ENCODE measurements around the gene ANKRD66. TPM values are rescaled to one million over a fixed set of nuclear protein-coding genes. Genes with fewer than 3 reads are reported as not detected.
"Not testable (repeated sequence)": the region's sequence is repeated elsewhere in the genome, so short reads cannot be mapped to it uniquely, and the experiment has no call there.

Gene ANKRD66
- total RNA-seq, 2 experiments from 2014 or later, result not detected

GRCh38 chr6:46741482-46741881 lies 5.3 kb upstream of the ANKRD66 start:
- no peak overlapping the region for H3K4me3 Mint-ChIP-seq
- POLR2A ChIA-PET, result no interaction called here
- H3K27ac Mint-ChIP-seq, result no peak overlapping the region
- no peaks in the 10 kb centered on the region for H3K4me1 Mint-ChIP-seq
- CTCF ChIA-PET, result no interaction called here
- H3K9me3 Mint-ChIP-seq, result no peaks in the 10 kb centered on the region
- peaks cover 13% of the 10 kb centered on the region for H3K27me3 Mint-ChIP-seq
- DNase-seq, result no peak
- H3K36me3 Mint-ChIP-seq (ENCODE audit: low read depth), result no peaks in the 10 kb centered on the region

DNA sequence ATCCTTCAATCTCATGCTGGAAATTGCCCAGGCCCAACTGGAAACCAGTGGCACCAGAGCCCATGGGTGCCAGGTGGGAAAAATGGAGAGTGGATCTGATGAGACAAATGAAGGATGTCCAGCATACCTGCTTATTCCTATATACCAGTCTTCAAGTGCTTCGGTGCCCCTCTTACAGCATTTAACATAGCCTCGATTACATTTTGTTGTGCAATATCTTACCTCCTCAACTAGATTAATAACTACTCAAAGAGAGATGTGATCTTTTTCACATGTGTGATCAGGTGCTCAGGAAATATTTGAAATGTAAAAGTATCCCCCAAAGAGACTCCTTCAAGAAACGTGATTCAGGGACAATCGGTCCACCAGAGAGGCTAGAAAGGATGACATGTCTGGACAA lies 4.8 kb upstream of the ANKRD66 start:
- CTCF ChIA-PET, result no interaction called here
- POLR2A ChIA-PET, result no interaction called here
- Mint-ChIP-seq H3K4me1 (no peaks in the 10 kb centered on the region), H3K27me3 (peaks cover 11% of the 10 kb centered on the region), H3K36me3 (ENCODE audit: low read depth) (no peaks in the 10 kb centered on the region), H3K4me3 (no peak overlapping the region), H3K9me3 (no peaks in the 10 kb centered on the region), H3K27ac (no peak overlapping the region)
- no peak for DNase-seq

- DNase-seq, result no peak
- Mint-ChIP-seq H3K4me1 (no peaks in the 10 kb centered on the region), H3K27me3 (no peaks in the 10 kb centered on the region), H3K9me3 (no peaks in the 10 kb centered on the region), H3K27ac (no peak overlapping the region), H3K36me3 (ENCODE audit: low read depth) (no peaks in the 10 kb centered on the region), H3K4me3 (no peak overlapping the region)
- CTCF ChIA-PET, result no interaction called here
- POLR2A ChIA-PET, result no interaction called here
Observed at GRCh38 chr6:46743425-46744158, 3.1 kb upstream of the ANKRD66 start.

DNA sequence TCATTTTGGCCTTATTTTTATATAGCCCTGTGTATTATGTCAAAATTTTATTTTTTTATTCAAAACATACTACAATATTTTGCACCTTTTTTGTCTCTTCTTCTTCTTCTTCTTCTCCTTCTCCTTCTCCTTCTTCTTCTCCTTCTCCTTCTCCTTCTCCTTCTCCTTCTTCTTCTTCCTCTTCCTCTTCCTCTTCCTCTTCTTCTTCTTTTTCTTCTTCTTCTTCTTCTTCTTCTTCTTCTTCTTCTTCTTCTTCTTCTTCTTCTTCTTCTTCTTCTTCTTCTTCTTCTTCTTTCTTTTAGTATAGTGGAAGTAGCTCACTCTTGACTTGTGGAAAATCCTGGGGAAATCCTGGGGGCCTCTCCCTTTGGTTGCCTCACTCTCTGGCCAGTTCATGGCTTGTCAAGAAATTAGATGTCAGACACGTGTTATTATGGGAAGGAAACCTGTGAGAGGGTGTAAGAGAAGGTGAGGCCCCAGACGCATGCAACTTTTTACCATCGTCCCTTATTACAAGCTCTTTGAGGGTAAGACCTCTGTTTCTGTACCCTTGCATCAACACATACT lies 2.5 kb upstream of the ANKRD66 start:
- POLR2A ChIA-PET; H3K36me3 Mint-ChIP-seq (ENCODE audit: low read depth); DNase-seq; CTCF ChIA-PET; H3K9me3 Mint-ChIP-seq; H3K4me3 Mint-ChIP-seq; H3K4me1 Mint-ChIP-seq; H3K27ac Mint-ChIP-seq; H3K27me3 Mint-ChIP-seq: not testable (repeated sequence)

GRCh38 chr6:46745973-46746372 lies 760 bp upstream of the ANKRD66 start:
- no peaks in the 10 kb centered on the region for H3K36me3 Mint-ChIP-seq (ENCODE audit: low read depth)
- no peak overlapping the region for H3K27ac Mint-ChIP-seq
- DNase-seq, result no peak
- no peaks in the 10 kb centered on the region for H3K9me3 Mint-ChIP-seq
- no peak overlapping the region for H3K4me3 Mint-ChIP-seq
- H3K27me3 Mint-ChIP-seq, result no peaks in the 10 kb centered on the region
- no peaks in the 10 kb centered on the region for H3K4me1 Mint-ChIP-seq
- ChIA-PET CTCF (no interaction called here), POLR2A (no interaction called here)

DNA sequence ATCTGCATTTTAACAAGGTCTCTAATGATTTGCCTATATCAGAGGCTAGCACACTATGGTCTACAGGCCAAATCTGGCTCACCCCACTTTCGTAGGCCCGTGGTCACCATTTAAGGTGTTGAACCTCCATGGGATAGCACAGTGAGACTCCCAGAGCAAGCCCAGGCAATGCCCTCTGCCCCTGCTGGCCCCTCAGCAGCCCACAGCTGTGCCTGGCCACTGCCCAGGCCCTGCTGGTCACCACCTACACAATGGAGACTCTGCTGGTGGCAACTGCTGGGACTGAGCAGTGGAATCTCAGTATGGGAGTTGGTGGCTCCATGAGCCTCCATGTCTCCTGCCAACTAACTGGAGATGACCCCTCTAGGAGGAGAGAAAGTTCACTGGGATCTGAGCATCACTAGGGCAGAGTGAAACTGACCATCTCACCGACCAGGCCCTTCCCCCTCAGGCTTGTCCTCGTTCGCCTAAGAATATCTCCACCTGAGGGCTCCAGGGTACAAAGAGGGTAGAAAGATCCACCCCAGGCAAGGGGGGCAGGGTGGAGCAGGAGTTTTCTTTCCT lies 2.3 kb downstream of the ANKRD66 start:
- H3K4me3 Mint-ChIP-seq, result no peak overlapping the region
- H3K4me1 Mint-ChIP-seq, result no peaks in the 10 kb centered on the region
- H3K27me3 Mint-ChIP-seq, result no peaks in the 10 kb centered on the region

DNA sequence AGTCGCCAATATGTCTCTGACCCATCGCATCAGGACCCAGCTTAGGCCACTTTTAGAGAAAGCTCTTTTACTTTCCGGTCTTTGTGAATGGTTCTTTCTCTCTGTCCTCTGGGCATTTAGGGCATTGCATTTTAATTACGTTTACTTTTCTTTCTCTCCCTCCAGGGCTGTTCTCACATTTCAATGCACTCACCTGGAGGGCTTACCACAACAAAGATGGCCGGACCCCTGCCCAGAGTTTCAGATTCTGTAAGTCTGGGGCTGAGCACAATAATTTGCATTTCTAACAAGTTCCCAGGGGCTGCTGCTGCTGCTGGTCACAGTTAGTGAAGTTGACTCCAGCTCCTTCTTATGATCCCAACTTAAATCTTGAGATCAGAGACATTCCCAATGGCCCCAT lies 3.0 kb downstream of the ANKRD66 start:
- CTCF ChIA-PET, result no interaction called here
- POLR2A ChIA-PET, result no interaction called here

More for the DNA sequence above, 2.3 kb downstream of the ANKRD66 start:
- no peaks in the 10 kb centered on the region for H3K36me3 Mint-ChIP-seq (ENCODE audit: low read depth)
- no peaks in the 10 kb centered on the region for H3K9me3 Mint-ChIP-seq
- ChIA-PET POLR2A (no interaction called here), CTCF (no interaction called here)
- H3K27ac Mint-ChIP-seq, result no peak overlapping the region
- no peak for DNase-seq

GRCh38 chr6:46751658-46752057 lies 4.9 kb downstream of the ANKRD66 start:
- Mint-ChIP-seq H3K4me1 (no peaks in the 10 kb centered on the region), H3K27ac (no peak overlapping the region), H3K36me3 (ENCODE audit: low read depth) (no peaks in the 10 kb centered on the region), H3K4me3 (no peak overlapping the region), H3K9me3 (no peaks in the 10 kb centered on the region), H3K27me3 (no peaks in the 10 kb centered on the region)
- no peak for DNase-seq
- ChIA-PET POLR2A (no interaction called here), CTCF (no interaction called here)

More for the DNA sequence above, 3.0 kb downstream of the ANKRD66 start:
- Mint-ChIP-seq H3K4me1 (no peaks in the 10 kb centered on the region), H3K27me3 (no peaks in the 10 kb centered on the region), H3K27ac (no peak overlapping the region), H3K4me3 (no peak overlapping the region), H3K36me3 (ENCODE audit: low read depth) (no peaks in the 10 kb centered on the region), H3K9me3 (no peaks in the 10 kb centered on the region)
- no peak for DNase-seq

DNA sequence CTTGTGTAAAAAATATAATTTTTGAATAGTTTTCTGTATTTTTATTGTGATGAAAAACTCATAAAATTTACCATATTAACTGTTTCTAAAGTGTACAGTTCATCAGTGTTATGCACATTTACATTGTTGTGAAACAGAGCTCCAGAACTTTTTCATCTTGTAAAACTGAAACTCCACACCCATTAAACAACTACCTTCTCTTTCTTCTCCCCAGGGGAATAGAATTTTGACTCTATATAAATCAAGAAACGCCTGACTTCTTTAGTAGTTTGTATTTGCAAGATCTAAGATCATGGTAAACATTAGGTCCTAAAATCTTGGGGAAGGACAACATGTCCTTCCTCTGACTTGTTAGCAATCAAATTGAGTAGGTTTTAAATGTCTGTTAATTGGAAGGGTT lies 9.1 kb downstream of the ANKRD66 start:
- Mint-ChIP-seq H3K9me3 (no peaks in the 10 kb centered on the region), H3K27ac (no peak overlapping the region), H3K4me3 (no peak overlapping the region), H3K36me3 (ENCODE audit: low read depth) (no peaks in the 10 kb centered on the region), H3K27me3 (no peaks in the 10 kb centered on the region), H3K4me1 (no peaks in the 10 kb centered on the region)
- CTCF ChIA-PET, result no interaction called here
- POLR2A ChIA-PET, result no interaction called here
- no peak for DNase-seq

DNA sequence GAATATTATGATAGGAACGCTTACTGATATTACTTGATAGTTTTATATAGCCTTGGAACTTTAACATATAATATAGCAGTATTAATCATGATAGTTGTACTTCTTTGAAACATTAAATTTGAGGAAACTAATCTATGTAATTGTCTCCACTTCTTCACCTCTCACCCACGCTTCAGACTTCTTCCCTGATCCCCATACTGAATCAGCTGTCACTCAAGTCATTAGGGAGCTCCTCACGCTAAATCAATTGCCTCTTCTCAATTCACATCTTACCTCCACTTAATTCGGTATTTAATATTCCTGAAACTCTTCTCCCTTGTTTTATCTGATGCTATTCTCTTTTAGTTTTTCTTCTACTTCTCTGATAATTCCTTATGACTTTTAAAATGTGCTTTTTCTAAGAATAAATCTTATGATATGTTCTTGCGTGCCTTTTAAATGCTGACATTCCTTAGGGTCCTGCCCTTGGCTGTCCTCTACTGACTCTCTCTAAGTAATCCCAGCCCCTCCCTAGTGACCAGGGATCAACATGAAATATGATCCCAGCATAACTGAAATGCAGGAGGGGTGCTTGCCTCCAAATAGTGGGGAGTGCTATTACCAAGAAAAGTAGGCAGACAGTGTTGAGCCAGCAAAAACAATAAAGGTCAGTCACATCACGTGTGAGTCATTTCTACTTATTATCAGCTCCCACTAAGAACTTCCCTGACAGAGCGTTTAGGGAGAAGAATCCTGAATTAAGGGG lies 9.9 kb downstream of the ANKRD66 start:
- H3K27me3 Mint-ChIP-seq, result no peaks in the 10 kb centered on the region
- H3K9me3 Mint-ChIP-seq, result no peaks in the 10 kb centered on the region
- H3K4me3 Mint-ChIP-seq, result no peak overlapping the region
- ChIA-PET CTCF (no interaction called here), POLR2A (no interaction called here)
- no peaks in the 10 kb centered on the region for H3K4me1 Mint-ChIP-seq
- H3K36me3 Mint-ChIP-seq (ENCODE audit: low read depth), result no peaks in the 10 kb centered on the region
- no peak for DNase-seq
- H3K27ac Mint-ChIP-seq, result no peak overlapping the region

GRCh38 chr6:46757214-46757596 lies 10.5 kb downstream of the ANKRD66 start:
- POLR2A ChIA-PET, result no interaction called here
- Mint-ChIP-seq H3K27ac (no peak overlapping the region), H3K9me3 (no peaks in the 10 kb centered on the region), H3K36me3 (ENCODE audit: low read depth) (no peaks in the 10 kb centered on the region), H3K27me3 (no peaks in the 10 kb centered on the region), H3K4me1 (no peaks in the 10 kb centered on the region), H3K4me3 (no peak overlapping the region)
- DNase-seq, result no peak
- CTCF ChIA-PET, result no interaction called here

GRCh38 chr6:46758960-46759753 lies 12.4 kb downstream of the ANKRD66 start:
- Mint-ChIP-seq H3K4me1 (no peaks in the 10 kb centered on the region), H3K9me3 (no peaks in the 10 kb centered on the region), H3K27ac (no peak overlapping the region), H3K27me3 (no peaks in the 10 kb centered on the region), H3K4me3 (no peak overlapping the region), H3K36me3 (ENCODE audit: low read depth) (no peaks in the 10 kb centered on the region)
- CTCF ChIA-PET, result no interaction called here
- DNase-seq, result no peak
- POLR2A ChIA-PET, result no interaction called here

- POLR2A ChIA-PET, result no interaction called here
- Mint-ChIP-seq H3K36me3 (ENCODE audit: low read depth) (no peaks in the 10 kb centered on the region), H3K9me3 (no peaks in the 10 kb centered on the region), H3K4me1 (no peaks in the 10 kb centered on the region), H3K27me3 (no peaks in the 10 kb centered on the region), H3K27ac (no peak overlapping the region), H3K4me3 (no peak overlapping the region)
- CTCF ChIA-PET, result no interaction called here
- DNase-seq, result no peak
Observed at GRCh38 chr6:46760925-46761324, 14.2 kb downstream of the ANKRD66 start.

Data from activated CD4-positive, alpha-beta memory T cell treated with anti-CD3 and anti-CD28 coated beads, Interleukin-2, amount 10 ng/mL, durations not matched to agents 7 days and 5 days (primary cell).